Fibroblast of lung (primary cell): ENCODE results near the gene NCK2.

Experiments used
- EZH2 ChIP-seq: IDR thresholded peaks from 2 replicates; pipeline ENCODE4 v1.5.1; 2012; ENCODE audit warnings: low read length, control low read depth, mild to moderate bottlenecking; ENCODE audit errors: missing control alignments
- TF ChIP-seq, protein P1 (sequence below), 2 donors: IDR thresholded peaks in 1 of 2; conservative IDR thresholded peaks in 1 of 2; 1 replicate in 1 of 2; 2 replicates in 1 of 2; pipeline ENCODE4 v1.5.1; 2011 to 2012; ENCODE audit warnings: low read length in 2 of 2, control low read depth in 1 of 2, inconsistent platforms in 1 of 2, low read depth in 1 of 2, mild to moderate bottlenecking in 1 of 2

DNA sequence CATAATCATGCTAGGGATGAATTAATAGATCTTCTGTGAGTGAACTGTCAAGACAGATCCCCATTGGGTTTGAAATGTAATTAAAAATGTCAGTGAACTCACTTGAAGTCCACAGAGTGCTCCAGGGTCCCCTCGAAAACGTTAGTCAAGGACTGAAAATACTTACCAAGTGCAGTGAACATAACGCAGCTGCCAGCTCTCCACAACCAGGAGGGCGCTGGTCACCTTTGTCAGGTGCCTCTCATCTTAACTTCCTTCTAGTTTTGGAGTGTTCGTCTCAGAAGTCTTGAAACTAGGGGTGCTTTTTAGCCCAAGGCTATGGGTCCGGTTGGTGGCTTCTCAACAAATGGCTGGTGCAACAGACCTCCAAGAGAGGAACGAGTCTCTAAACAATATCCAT lies 70.7 kb downstream of the NCK2 start:
- TF ChIP-seq, protein P1, sequence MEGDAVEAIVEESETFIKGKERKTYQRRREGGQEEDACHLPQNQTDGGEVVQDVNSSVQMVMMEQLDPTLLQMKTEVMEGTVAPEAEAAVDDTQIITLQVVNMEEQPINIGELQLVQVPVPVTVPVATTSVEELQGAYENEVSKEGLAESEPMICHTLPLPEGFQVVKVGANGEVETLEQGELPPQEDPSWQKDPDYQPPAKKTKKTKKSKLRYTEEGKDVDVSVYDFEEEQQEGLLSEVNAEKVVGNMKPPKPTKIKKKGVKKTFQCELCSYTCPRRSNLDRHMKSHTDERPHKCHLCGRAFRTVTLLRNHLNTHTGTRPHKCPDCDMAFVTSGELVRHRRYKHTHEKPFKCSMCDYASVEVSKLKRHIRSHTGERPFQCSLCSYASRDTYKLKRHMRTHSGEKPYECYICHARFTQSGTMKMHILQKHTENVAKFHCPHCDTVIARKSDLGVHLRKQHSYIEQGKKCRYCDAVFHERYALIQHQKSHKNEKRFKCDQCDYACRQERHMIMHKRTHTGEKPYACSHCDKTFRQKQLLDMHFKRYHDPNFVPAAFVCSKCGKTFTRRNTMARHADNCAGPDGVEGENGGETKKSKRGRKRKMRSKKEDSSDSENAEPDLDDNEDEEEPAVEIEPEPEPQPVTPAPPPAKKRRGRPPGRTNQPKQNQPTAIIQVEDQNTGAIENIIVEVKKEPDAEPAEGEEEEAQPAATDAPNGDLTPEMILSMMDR (conservative IDR thresholded peaks at IDR 0.05 in 1 of 2, IDR thresholded peaks at IDR 0.05 in 1 of 2; ENCODE audit: low read depth in 1 of 2, low read length in 2 of 2), result no peak
- no peak for TF ChIP-seq EZH2
